Heart right ventricle (tissue), 16 donors: ENCODE results near the gene NDUFAF4. TPM values are rescaled to one million over a fixed set of nuclear protein-coding genes. Genes with fewer than 3 reads are reported as not detected.

Source experiments
- ATAC-seq, 8 donors: fragments of 200-7000 bp; cut with Tn5 transposase; one replicate each; pipeline ENCODE4 v1.9.1; 2020; ENCODE audit warnings: mild to moderate bottlenecking in 8 of 8, moderate library complexity in 8 of 8, moderate number of reproducible peaks in 1 of 8
- DNase-seq, 2 donors: peaks; one replicate each; pipeline ENCODE4 v3.0.0-alpha.2; 2020
- H3K27ac ChIP-seq, 10 donors: fragments of 200-600 bp; sonication (generic) in 2 of 10; one replicate each; pipeline versions ENCODE4 v1.5.0 to v1.8.0; 2020 to 2022; ENCODE audit warnings: mild to moderate bottlenecking in 3 of 10
- H3K27me3 ChIP-seq, 7 donors: fragments of 200-600 bp; one replicate each; pipeline ENCODE4 v1.8.0; 2021 to 2022; ENCODE audit warnings: mild to moderate bottlenecking in 2 of 7
- H3K36me3 ChIP-seq, 9 donors: fragments of 200-600 bp; sonication (generic) in 1 of 9; one replicate each; pipeline versions ENCODE4 v1.5.0 to v1.8.0; 2020 to 2022; ENCODE audit warnings: mild to moderate bottlenecking in 2 of 9
- H3K4me1 ChIP-seq, 9 donors: fragments of 200-600 bp; sonication (generic) in 1 of 9; one replicate each; pipeline versions ENCODE4 v1.5.0 to v1.8.0; 2020 to 2022; ENCODE audit warnings: mild to moderate bottlenecking in 4 of 9
- H3K4me3 ChIP-seq, 10 donors: fragments of 200-600 bp; sonication (generic) in 2 of 10; one replicate each; pipeline versions ENCODE4 v1.5.0 to v1.8.0; 2020 to 2022; ENCODE audit warnings: mild to moderate bottlenecking in 7 of 10, moderate library complexity in 2 of 10
- H3K9me3 ChIP-seq, 11 donors: fragments of 200-600 bp in 10 of 11; sonication (generic) in 2 of 11; one replicate each; pipeline versions ENCODE4 v1.5.0 to v1.8.0; 2013 to 2022; ENCODE audit warnings: mild to moderate bottlenecking in 2 of 11, control low read depth in 1 of 11, moderate library complexity in 1 of 11
- WGBS, 2 donors: extraction: QIAGEN DNeasy Blood & Tissue Kit; methylation state at CpG; one replicate each; pipeline ENCODE4 v1.1.7; 2013; ENCODE audit warnings: inconsistent platforms in 1 of 2; 5-methylcytosine and 5-hydroxymethylcytosine counted together
- intact Hi-C, 10 donors: fragments of 100-400 bp; cut with DNase I; formaldehyde crosslinking; loops; one replicate each; pipeline versions ENCODE4 v1.11.1 to v1.14.2; 2022
- polyA plus RNA-seq, 2 donors: library from polyadenylated mRNA; stranded (reverse); fragments of 200-250 nt; gene quantifications; one replicate each; pipeline ENCODE4 v1.2.3, GENCODE V29; 2013
- total RNA-seq, 10 donors: library from RNA; stranded (reverse); fragmentation: NEBNext Ultra II Directional in 3 of 10; extraction: Animal tissue kit (Norgen Biotek cat#: 25700) in 3 of 10; gene quantifications; one replicate each; pipeline versions ENCODE4 v1.2.1 to v1.2.4, GENCODE V29; 2021 to 2023
- TF ChIP-seq, protein P1 (sequence below), 9 donors: fragments of 200-600 bp; sonication (generic) in 2 of 9; IDR thresholded peaks; one replicate each; pipeline versions ENCODE4 v1.5.0 to v1.8.0; 2021 to 2022; ENCODE audit warnings: antibody characterized with exemption in 9 of 9, mild to moderate bottlenecking in 5 of 9, moderate library complexity in 1 of 9
- donor health status: Arrhythmogenic right ventricular cardiomyopathy.
- donor health status: ischemic (EF 13 %, LVEDD 7.1; RV severe dilation, severe dysfunction).
- donor health status: healthy with polysubstance abuse.
- donor health status: DM: no; HTN: yes; CAD: no.
- donor health status: DM: no; HTN: no; CAD: no.
- donor health status: ischemic (EF 25% LVEDD 6.9; RV normal size, moderate dysfunction).
- donor health status: ischemic (EF 25% LVEDD 5.7; RV mildly dilated, moderate dysfunction).
- donor health status: healthy.
- donor health status: DM: yes; HTN: yes; CAD: no.
- donor health status: Ischemic cardiomyopathy.
- donor health status: ischemic (EF 35%, LVEDD 5.7; RV mildly dilated, moderate dysfunction).
- donor health status: nonischemic (EF 11% LVEDD 7.7; RV severe dilation, severe dysfunction).
- donor health status: DM: yes; HTN: yes; CAD: no.
- donor health status: PGD.
- donor health status: ischemic (EF 29% LVEDD 5.4; RV normal size, mild dysfunction).
- donor health status: nonischemic (EF 23%, LVEDD 6.1; RV moderate dilation, normal function).

NDUFAF4 gene
- total and polyA plus RNA-seq, 12 donors: 50.3 to 122 (median 98.9) TPM

DNA sequence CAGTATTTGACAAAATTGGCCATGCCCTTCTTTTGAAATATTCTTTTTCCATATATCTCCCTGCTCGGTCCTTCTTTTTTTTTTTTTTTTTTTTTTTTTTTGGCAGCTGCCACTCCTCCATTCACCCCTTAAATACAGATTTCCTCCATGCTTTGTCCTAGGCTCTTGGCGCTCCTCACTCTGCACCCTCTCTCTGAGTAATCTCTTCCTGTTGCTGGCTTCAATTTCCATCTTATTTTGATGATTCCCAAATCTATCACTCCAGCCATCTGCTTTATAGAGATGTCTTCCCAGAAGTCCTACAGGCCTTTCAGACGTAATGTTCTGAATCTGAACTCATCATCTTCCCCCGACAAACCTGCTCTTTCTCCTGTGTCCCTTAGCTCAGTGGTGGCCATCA is 14.1 kb upstream of the NDUFAF4 start:
- no peaks in the 10 kb centered on the region for H3K4me1 ChIP-seq
- ATAC-seq (no peak), DNase-seq (no peak)
- no peak overlapping the region for H3K27ac ChIP-seq
- H3K36me3 ChIP-seq: no peaks in the 10 kb centered on the region
- peaks cover 0 to 6% (median 0%) of the 10 kb centered on the region in 7 donors for H3K27me3 ChIP-seq
- WGBS, 2 donors: 74 to 79% methylated on average over 4 of the region's 4 CpGs
- H3K9me3 ChIP-seq: no peaks in the 10 kb centered on the region
- TF ChIP-seq, protein P1, sequence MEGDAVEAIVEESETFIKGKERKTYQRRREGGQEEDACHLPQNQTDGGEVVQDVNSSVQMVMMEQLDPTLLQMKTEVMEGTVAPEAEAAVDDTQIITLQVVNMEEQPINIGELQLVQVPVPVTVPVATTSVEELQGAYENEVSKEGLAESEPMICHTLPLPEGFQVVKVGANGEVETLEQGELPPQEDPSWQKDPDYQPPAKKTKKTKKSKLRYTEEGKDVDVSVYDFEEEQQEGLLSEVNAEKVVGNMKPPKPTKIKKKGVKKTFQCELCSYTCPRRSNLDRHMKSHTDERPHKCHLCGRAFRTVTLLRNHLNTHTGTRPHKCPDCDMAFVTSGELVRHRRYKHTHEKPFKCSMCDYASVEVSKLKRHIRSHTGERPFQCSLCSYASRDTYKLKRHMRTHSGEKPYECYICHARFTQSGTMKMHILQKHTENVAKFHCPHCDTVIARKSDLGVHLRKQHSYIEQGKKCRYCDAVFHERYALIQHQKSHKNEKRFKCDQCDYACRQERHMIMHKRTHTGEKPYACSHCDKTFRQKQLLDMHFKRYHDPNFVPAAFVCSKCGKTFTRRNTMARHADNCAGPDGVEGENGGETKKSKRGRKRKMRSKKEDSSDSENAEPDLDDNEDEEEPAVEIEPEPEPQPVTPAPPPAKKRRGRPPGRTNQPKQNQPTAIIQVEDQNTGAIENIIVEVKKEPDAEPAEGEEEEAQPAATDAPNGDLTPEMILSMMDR (IDR thresholded peaks at IDR 0.05): no peak
- no peak overlapping the region for H3K4me3 ChIP-seq
- intact Hi-C loops: no loop called here

DNA sequence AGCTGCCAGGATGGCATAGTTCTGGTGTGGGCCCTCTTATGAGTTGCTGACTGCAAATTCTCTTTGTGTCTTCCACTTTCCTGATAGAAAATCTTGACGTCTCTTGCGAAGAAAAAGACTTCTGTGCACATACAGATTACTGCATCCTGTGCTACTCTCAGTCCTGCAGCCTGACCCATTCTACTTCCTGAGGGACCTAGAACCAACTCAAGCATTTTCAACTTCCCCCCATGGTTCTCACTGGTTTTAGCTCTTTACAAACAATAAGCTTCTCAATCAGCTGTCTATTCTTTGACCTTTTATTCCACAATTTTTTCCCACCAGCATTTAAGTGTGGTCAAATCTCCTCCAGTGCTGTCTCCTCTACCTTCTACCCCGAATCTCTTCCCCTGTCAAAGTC is 13.5 kb upstream of the NDUFAF4 start:
- H3K9me3 ChIP-seq: no peaks in the 10 kb centered on the region
- no peak overlapping the region for H3K27ac ChIP-seq
- ATAC-seq: no peak
- WGBS, 2 donors: 64 to 75% methylated on average over 3 of the region's 3 CpGs
- no peaks in the 10 kb centered on the region for H3K36me3 ChIP-seq
- no peak for DNase-seq
- TF ChIP-seq, protein P1 (IDR thresholded peaks at IDR 0.05): no peak
- intact Hi-C loops: no loop called here
- no peaks in the 10 kb centered on the region for H3K4me1 ChIP-seq
- peaks cover 0 to 6% (median 0%) of the 10 kb centered on the region in 7 donors for H3K27me3 ChIP-seq
- no peak overlapping the region for H3K4me3 ChIP-seq

DNA sequence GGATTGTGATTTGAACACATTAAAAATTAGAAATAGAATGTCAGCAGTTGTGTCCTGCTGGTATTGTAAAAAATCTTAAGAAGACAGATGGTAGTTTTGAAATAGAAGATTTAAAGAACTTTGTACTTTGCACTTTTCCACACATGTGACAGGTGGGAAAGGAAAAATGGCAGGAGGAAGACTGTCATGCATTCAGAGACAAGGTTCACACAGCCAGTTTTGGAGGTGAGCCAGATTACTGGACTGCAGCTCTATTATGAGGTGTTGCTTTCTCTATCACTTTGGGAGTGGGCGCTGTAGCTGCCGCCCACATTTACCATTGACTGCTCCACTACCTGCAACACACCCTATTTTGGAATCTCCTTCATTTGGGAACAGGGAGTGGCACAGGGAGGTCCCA is 12.1 kb upstream of the NDUFAF4 start:
- Histone ChIP-seq H3K4me1 (no peaks in the 10 kb centered on the region), H3K27me3 (peaks cover 0 to 6% (median 0%) of the 10 kb centered on the region in 7 donors), H3K27ac (no peak overlapping the region), H3K36me3 (no peaks in the 10 kb centered on the region), H3K4me3 (no peak overlapping the region), H3K9me3 (no peaks in the 10 kb centered on the region)
- TF ChIP-seq, protein P1 (IDR thresholded peaks at IDR 0.05): no peak
- no peak for DNase-seq
- no peak for ATAC-seq
- WGBS, 2 donors: 77 to 85% methylated on average over 2 of the region's 2 CpGs
- intact Hi-C loops: loop anchor here in 1 of 10 donors (5.0 kb wide), 1 partner anchor 142 kb away; no protein-coding TSS in a partner anchor

DNA sequence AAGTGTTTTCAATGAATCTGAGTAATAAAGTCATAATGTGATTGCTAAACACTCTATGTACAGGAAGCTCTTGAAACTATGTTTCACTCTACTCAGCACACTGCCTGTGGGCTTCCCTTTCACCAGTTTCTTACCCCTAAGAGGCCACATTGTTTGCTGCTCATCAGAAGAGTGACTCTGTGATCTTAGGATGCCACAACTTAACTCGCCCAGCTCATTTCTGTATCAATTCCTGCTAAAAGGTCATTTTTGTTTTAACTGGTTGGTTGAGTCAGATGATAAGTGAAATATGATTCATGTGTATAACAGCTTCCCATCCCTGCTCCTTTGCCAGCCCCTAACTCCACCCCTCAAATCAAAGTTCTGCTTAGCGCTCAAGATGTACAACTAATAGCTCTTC is 9.8 kb upstream of the NDUFAF4 start:
- H3K4me3 ChIP-seq: no peak overlapping the region
- TF ChIP-seq, protein P1 (IDR thresholded peaks at IDR 0.05): no peak
- H3K27ac ChIP-seq: no peak overlapping the region
- H3K27me3 ChIP-seq: peaks cover 0 to 6% (median 0%) of the 10 kb centered on the region in 7 donors
- DNase-seq (no peak), ATAC-seq (no peak)
- H3K36me3 ChIP-seq: no peaks in the 10 kb centered on the region
- H3K9me3 ChIP-seq: no peaks in the 10 kb centered on the region
- 71 to 80% methylated on average over 2 of the region's 2 CpGs for WGBS, 2 donors
- H3K4me1 ChIP-seq: no peaks in the 10 kb centered on the region
- intact Hi-C loops: loop anchor here in 1 of 10 donors (5.0 kb wide), 1 partner anchor 145 kb away; no protein-coding TSS in a partner anchor
